ENCODE measurements around the gene ADAM8. TPM values are rescaled to one million over a fixed set of nuclear protein-coding genes. Genes with fewer than 3 reads are reported as not detected.

ADAM8 gene
- total RNA-seq, 1 donor from 2014 or later: 16.9 TPM

GRCh38 chr10:133306097-133306476, 29.4 kb upstream of the ADAM8 start:
- Mint-ChIP-seq H3K27ac (no peak overlapping the region), H3K4me3 (no peak overlapping the region), H3K27me3 (ENCODE audit: low read depth) (no peaks in the 10 kb centered on the region), H3K36me3 (peaks cover 9% of the 10 kb centered on the region), H3K9me3 (no peaks in the 10 kb centered on the region), H3K4me1 (peaks cover 12% of the 10 kb centered on the region)
- TF ChIP-seq CTCF (IDR thresholded peaks at IDR 0.05; ENCODE audit: unreplicated experiment): no peak
- no peak for DNase-seq (ENCODE audit: low spot score in 2 of 2, unreplicated experiment in 2 of 2)

- Mint-ChIP-seq H3K4me1 (peaks cover 12% of the 10 kb centered on the region), H3K27ac (no peak overlapping the region), H3K36me3 (peaks cover 26% of the 10 kb centered on the region), H3K9me3 (no peaks in the 10 kb centered on the region), H3K27me3 (ENCODE audit: low read depth) (no peaks in the 10 kb centered on the region), H3K4me3 (no peak overlapping the region)
- DNase-seq (ENCODE audit: low spot score in 2 of 2, unreplicated experiment in 2 of 2): no peak
- no peak for TF ChIP-seq CTCF (IDR thresholded peaks at IDR 0.05; ENCODE audit: unreplicated experiment)
Measured at GRCh38 chr10:133303206-133303605, 26.5 kb upstream of the ADAM8 start.

- DNase-seq (ENCODE audit: low spot score in 2 of 2, unreplicated experiment in 2 of 2): no peak
- Mint-ChIP-seq H3K9me3 (no peaks in the 10 kb centered on the region), H3K36me3 (peaks cover 35% of the 10 kb centered on the region), H3K27ac (no peak overlapping the region), H3K4me3 (no peak overlapping the region), H3K4me1 (peaks cover 7% of the 10 kb centered on the region), H3K27me3 (ENCODE audit: low read depth) (no peaks in the 10 kb centered on the region)
- no peak for TF ChIP-seq CTCF (IDR thresholded peaks at IDR 0.05; ENCODE audit: unreplicated experiment)
Measured at GRCh38 chr10:133302230-133302629, 25.6 kb upstream of the ADAM8 start.

GRCh38 chr10:133299738-133300137, 23.1 kb upstream of the ADAM8 start:
- Mint-ChIP-seq H3K4me1 (no peaks in the 10 kb centered on the region), H3K27me3 (ENCODE audit: low read depth) (no peaks in the 10 kb centered on the region), H3K36me3 (peaks cover 40% of the 10 kb centered on the region), H3K4me3 (no peak overlapping the region), H3K9me3 (no peaks in the 10 kb centered on the region), H3K27ac (no peak overlapping the region)
- no peak for DNase-seq (ENCODE audit: low spot score in 2 of 2, unreplicated experiment in 2 of 2)
- TF ChIP-seq CTCF (IDR thresholded peaks at IDR 0.05; ENCODE audit: unreplicated experiment): no peak

- Mint-ChIP-seq H3K36me3 (peaks cover 46% of the 10 kb centered on the region), H3K27ac (no peak overlapping the region)
- no peak for TF ChIP-seq CTCF (IDR thresholded peaks at IDR 0.05; ENCODE audit: unreplicated experiment)
Measured at GRCh38 chr10:133299224-133299623, 22.6 kb upstream of the ADAM8 start.

GRCh38 chr10:133298466-133298865, 21.8 kb upstream of the ADAM8 start:
- no peaks in the 10 kb centered on the region for H3K27me3 Mint-ChIP-seq (ENCODE audit: low read depth)
- H3K27ac Mint-ChIP-seq: no peak overlapping the region
- no peaks in the 10 kb centered on the region for H3K4me1 Mint-ChIP-seq
- no peaks in the 10 kb centered on the region for H3K9me3 Mint-ChIP-seq
- H3K4me3 Mint-ChIP-seq: no peak overlapping the region
- no peak for DNase-seq (ENCODE audit: low spot score in 2 of 2, unreplicated experiment in 2 of 2)
- H3K36me3 Mint-ChIP-seq: peaks cover 52% of the 10 kb centered on the region
- no peak for TF ChIP-seq CTCF (IDR thresholded peaks at IDR 0.05; ENCODE audit: unreplicated experiment)

More at GRCh38 chr10:133299224-133299623, 22.6 kb upstream of the ADAM8 start:
- H3K4me1 Mint-ChIP-seq: no peaks in the 10 kb centered on the region
- no peaks in the 10 kb centered on the region for H3K9me3 Mint-ChIP-seq
- no peak overlapping the region for H3K4me3 Mint-ChIP-seq
- no peaks in the 10 kb centered on the region for H3K27me3 Mint-ChIP-seq (ENCODE audit: low read depth)
- DNase-seq (ENCODE audit: low spot score in 2 of 2, unreplicated experiment in 2 of 2): no peak
